HG03097 (cell line): ENCODE data around the gene LRSAM1.
"Not testable (repeated sequence)": the region's sequence is repeated elsewhere in the genome, so short reads cannot be mapped to it uniquely, and the experiment has no call there.

Experiments used
- ATAC-seq: cut with Tn5 transposase; IDR thresholded peaks from one replicate; pipeline ENCODE4 v1.9.1; 2021; ENCODE audit not compliant: unreplicated experiment, low FRiP score

Gene LRSAM1

DNA sequence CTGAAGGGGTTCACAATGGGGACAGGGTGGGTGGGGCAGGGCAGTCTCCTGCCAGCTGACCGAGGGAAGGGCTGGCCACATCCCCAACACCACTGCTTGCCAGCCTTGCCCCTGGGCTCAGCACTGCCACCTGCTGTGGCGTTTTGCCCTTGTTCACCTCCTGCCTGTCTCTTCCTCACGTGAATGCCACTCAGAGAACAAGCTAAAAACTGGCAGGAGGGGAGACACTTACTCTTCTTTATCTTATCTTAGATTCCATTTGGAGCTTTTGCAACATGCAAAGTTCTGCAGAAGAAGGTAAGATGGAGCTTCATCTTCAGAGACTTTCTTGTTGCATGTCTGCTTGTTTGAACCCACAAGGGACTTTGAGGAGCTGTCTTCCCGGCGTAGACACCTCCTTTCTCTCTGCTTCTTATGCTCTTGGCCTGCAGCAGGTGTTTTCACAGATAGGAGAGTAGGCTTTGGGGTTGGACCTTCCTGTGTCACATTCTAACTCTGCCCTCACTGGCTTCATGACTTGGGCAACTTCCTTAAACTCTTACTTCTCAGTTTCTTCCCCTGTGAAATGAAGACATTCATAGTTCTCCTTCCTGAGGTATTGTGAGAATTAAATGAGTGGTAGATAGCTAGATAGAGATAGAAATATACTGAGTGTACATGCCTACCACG is 4.1 kb downstream of the LRSAM1 start:
- ATAC-seq: no peak

GRCh38 chr9:127457191-127457878 is 6.0 kb downstream of the LRSAM1 start:
- ATAC-seq: no peak

DNA sequence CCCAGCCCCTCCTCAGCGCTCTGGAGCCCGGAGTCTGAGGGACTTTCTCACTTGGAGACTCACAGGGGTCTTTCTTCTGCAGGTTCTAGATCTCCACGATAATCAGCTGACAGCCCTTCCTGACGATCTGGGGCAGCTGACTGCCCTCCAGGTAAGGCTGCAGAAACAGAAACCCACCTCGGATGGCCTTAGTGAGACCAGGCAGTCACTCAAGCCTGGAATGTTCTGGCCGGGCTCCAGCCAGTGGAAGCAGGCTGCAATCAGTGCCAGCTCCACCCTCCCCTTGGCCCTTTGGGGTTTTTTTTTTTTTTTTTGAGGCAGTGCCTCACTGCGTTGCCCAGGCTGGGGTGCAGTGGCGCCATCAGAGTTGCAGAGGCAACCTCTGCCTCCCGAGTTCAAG is 7.6 kb downstream of the LRSAM1 start:
- ATAC-seq: no peak

DNA sequence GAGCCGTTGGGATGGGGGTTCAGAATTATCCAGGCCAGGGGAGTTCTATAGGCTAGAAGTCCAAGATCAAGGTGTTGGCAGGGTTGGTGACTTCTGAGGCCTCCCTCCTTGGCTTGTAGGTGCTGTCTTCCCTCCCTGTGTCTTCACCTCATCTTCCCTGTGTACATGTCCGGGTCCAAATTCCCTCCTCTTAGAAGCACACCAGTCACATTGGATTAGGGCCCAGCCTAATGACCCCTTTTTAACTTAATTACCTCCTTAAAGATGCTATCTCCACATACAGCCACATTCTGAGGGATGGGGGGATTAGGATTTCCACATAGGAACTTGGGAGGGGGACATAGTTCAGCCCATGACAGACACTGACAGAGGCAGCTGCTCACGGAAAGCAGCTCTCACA is 12.1 kb downstream of the LRSAM1 start:
- no peak for ATAC-seq

DNA sequence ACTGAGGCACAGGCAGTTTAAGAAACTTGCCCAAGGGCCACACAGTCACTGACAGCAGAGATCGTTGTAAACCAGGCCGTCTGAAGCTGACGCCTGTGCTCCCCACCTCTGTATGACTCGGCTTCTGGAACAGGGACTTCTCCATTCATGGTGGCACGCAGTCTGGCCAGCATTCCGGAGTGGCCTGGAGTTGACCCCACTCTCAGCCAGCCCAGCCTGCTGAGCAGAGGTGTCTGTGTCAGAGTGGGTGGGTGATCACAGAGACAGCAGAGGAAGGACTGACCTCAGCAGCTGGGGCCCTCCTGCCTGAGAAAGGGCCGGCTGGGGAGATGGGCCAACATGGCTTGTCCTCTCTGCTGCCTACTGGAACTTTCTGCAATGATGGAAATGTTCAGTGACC is 12.6 kb downstream of the LRSAM1 start:
- ATAC-seq: no peak

DNA sequence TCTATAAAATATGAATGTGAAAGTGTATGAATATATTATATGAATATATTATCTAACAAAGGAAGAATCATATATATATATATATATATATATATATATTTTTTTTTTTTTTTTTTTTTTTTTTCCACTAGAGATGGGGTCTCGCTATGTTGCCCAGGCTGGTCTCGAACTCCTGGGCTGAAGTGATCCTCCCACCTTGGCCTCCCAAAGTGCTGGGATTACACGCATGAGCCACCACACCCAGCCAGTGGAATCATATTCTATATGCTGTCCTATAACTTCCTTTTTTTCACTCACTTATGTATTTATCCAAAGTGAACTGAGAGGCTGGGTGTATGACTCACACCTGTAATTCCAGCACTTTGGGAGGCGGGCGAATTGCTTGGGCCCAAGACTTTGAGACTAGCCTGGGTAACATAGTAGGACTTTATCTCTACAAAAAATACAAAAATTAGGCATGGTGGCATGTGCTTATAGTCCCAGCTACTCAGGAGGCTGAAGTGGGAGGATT is 15.2 kb downstream of the LRSAM1 start:
- ATAC-seq: not testable (repeated sequence)

DNA sequence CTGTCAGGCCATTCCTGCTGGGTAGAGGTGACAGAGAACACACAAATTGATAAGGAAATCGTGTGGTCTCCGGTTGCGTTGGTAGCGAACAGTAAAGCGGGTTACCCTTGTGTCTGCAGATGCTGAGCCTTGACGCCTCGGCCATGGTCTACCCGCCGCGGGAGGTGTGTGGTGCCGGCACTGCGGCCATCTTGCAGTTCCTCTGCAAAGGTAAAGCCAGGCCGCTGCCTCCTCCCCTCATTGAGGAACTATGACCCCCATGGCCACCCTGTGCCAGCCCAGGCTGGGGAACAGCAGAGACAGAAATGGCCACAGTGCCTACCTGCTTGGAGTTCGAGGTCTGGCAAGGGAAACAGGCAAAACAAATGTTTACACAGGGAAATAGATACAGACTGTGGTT is 16.3 kb downstream of the LRSAM1 start:
- ATAC-seq: no peak

- ATAC-seq: no peak
These were observed 19.4 kb downstream of the LRSAM1 start for GRCh38 chr9:127470662-127471061.

- no peak for ATAC-seq
These were observed 22.2 kb downstream of the LRSAM1 start for GRCh38 chr9:127473501-127473900.

DNA sequence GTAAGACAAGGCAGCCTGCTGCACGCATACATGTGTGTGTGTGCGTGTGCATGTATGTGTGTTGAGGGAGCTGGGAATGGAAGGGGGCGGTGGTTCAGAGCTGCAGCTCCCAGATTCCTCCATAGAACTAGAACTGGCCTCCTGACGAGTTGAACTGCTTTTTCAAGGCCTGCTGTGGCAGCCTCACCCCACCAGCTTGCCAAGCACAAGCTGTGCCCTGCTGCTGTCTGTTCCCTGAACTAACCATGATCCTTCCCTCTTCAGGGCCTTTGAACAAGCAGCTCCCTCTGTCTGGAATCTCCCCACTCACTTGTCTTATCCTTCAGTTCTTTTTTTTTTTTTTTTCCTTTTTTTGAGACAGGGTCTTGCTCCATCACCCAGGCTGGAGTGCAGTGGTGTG is 22.6 kb downstream of the LRSAM1 start:
- no peak for ATAC-seq

GRCh38 chr9:127474592-127474991 is 23.3 kb downstream of the LRSAM1 start:
- no peak for ATAC-seq

- ATAC-seq: no peak
These were observed 28.3 kb downstream of the LRSAM1 start for GRCh38 chr9:127479507-127480081.

- ATAC-seq: no peak
These were observed 31.4 kb downstream of the LRSAM1 start for GRCh38 chr9:127482662-127483061.

DNA sequence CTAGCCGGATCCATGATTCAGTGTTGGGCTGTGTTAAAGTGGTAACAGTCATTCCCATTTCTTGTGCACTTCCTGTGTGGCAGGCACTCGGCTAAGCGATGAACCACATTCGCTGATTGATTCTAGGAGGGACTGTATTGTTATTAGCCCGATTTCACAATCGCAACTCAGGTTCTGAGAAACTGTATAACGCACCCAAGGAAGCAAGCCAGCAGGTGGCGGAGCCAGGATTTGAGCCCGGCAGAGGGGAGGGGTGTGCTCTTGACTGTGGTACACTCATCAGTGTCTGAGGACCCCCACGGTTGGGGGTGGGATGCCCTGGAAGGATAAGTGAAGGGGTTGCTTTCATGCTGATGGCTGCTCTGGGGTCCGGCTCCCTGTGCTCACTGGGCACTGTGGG is 34.7 kb downstream of the LRSAM1 start:
- no peak for ATAC-seq

DNA sequence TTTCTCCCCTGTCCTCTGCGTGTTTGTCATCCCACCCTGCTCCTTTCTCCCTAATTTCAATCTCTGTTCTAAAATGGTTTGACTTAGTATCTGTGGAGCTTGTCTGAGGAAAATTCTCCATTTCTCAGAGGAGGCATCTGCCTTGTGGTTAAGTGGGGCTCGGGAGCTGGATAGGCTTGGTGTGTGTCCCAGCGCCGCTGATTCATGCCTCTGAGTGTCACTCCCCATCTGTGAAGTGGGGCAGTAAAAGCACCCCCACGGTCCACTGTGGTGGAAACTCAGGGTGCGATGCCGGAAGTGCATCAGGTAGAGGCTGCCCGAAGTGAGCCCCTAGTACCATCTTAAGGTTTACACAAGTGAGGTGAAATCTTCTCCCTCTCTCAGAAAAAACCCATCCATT is 37.6 kb downstream of the LRSAM1 start:
- ATAC-seq: no peak

- no peak for ATAC-seq
These were observed 38.3 kb downstream of the LRSAM1 start for GRCh38 chr9:127489471-127490115.

DNA sequence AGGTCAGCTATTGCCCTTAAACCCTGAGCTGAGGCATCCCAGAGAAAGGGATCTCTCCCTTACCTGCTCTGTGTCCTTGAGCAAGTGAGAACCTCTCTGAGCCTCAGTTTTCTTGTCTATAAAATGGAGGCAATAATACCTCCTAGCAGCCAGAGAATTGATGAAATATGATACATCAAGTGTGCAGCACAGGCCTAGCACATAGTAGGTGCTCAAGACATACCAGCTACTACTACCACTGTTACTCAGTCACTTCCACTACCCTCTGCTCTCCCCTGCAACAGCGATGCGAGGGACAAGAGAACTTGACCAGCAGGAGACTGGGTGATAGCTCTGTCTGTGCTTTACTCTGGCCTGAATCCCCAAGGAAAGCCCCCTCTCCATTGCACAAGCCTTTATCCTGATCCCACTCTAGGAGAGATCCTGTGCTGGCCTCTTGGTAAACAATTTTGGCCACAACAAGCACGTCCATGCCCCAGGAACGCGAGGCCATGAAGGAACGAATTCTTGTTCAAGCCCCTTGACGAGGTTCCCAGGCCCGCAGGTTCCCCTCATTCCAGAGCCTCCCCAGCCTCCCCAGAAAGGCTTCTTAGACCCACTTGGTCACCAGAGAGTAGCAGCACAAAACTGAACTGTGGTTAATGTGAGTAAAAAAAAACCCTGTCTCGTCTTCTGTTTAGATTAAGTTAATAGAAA is 39.4 kb downstream of the LRSAM1 start:
- no peak for ATAC-seq

DNA sequence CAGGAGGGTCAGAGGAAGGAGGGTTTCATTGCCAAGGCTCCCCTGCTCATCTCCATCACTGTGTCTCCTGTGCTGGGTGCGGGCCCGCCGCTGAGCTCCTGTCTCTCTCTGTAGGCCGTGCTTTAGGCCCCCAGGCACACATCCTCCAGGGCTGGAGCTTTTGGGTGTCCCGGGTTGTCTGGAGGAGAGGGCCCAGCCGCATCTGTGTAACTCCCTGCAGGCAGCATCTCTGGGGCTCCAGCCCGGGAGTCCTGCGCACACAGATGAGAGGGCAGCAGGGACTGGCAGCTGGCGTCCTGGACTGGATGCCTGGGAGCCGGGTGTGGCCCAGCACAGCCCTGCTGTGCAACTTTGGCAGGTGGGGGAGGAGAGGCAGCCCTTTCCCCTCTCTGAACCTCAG is 40.2 kb downstream of the LRSAM1 start:
- ATAC-seq: no peak

GRCh38 chr9:127492616-127493015 is 41.3 kb downstream of the LRSAM1 start:
- ATAC-seq: no peak

- no peak for ATAC-seq
These were observed 42.4 kb downstream of the LRSAM1 start for GRCh38 chr9:127493592-127494303.
